SK-N-MC (cell line): ENCODE measurements around the gene AHCTF1.

Experiments used
- EZH2 ChIP-seq: fragments of 200-600 bp; sonication (generic); IDR thresholded peaks from one replicate; pipeline ENCODE4 v1.6.1; 2017; ENCODE audit warnings: antibody characterized with exemption
- FOXP2 ChIP-seq: optimal IDR thresholded peaks from 2 replicates; pipeline ENCODE3; 2011; ENCODE audit warnings: mild to moderate bottlenecking, moderate library complexity; ENCODE audit not compliant: insufficient read depth; ENCODE audit errors: extremely low read length, control extremely low read depth
- POLR2AphosphoS5 ChIP-seq: IDR thresholded peaks from 2 replicates; pipeline ENCODE4 v1.6.1; 2012; ENCODE audit warnings: mild to moderate bottlenecking, low read depth, low read length, borderline replicate concordance

DNA sequence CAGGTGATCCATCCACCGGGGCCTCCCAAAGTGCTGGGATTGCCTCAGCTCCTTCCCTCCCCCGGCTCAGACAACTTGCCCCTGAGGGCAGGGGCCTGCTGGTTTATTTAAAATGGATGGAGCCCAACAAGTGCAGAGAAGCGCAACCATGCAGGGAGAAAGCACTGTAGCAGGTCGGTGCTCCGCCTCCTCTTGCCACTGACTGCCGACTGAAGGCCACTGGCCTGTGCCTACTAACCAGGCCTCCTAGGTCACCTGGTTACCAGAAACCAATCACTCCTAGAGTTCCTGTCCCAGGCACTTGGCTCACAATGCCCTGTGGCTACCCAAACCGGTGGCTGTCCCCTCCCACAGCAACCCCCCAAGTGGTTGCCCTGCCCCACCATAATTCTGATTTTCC, 40.2 kb upstream of the AHCTF1 start:
- no peak for TF ChIP-seq EZH2
- TF ChIP-seq POLR2AphosphoS5 = no peak
- TF ChIP-seq FOXP2 = no peak
